Keratinocyte (primary cell): Measurements from ENCODE around the gene XCR1.

Source experiments
- EZH2 ChIP-seq: IDR thresholded peaks from one replicate; pipeline ENCODE4 v1.6.1; 2012; ENCODE audit warnings: inconsistent platforms, mild to moderate bottlenecking, low read length, moderate library complexity
- TF ChIP-seq, protein P1 (sequence below), 3 experiments: IDR thresholded peaks in 1 of 3; conservative IDR thresholded peaks in 1 of 3; optimal IDR thresholded peaks in 1 of 3; 2 replicates in 2 of 3; 3 replicates in 1 of 3; pipeline versions ENCODE3 to v1.5.1; 2011; ENCODE audit warnings: low read length in 3 of 3, mild to moderate bottlenecking in 3 of 3, moderate library complexity in 2 of 3, control low read depth in 1 of 3, inconsistent platforms in 1 of 3; ENCODE audit not compliant: insufficient read depth in 2 of 3; ENCODE audit errors: extremely low read depth in 1 of 3

DNA sequence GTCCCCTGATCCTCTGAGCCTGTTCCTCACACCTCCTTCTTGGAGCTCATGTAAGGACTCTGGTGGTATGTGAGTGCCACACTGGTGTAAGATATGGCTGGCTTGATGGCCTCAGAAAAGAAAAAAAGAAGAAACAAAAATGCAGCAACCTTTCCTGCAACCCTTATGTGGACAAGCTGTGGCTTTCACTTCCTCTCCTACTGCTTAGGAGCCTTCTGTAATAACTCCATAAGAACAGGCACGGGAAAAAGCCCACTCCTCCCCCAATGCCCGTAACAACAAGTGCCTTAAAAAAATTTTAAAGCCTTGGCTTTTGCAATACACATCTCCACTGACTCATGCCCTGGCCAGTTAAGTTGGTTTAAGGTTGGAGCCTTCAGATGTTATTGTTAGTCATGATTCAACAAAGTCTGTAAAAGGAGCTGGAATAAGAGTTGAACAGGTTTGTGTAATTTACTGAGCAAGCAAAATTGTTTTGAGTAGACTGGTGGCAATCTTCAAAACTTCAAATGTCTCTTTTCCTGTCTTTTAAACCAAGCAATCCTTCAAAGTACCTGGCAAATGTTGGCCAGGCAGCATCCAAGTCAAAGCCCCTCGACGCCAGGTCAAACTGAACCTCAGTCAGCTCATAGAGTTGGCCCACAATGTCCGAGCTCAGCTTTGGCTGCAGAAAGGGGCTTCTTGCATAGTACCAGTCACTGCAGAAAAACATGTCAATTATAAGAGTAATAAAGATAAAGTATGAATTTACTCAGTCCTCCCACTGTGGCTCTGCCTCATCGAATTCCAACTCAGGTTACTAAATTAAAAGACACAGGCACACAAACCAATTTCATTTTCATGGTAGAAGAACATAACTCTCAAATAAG lies 54.5 kb downstream of the XCR1 start:
- TF ChIP-seq, protein P1, sequence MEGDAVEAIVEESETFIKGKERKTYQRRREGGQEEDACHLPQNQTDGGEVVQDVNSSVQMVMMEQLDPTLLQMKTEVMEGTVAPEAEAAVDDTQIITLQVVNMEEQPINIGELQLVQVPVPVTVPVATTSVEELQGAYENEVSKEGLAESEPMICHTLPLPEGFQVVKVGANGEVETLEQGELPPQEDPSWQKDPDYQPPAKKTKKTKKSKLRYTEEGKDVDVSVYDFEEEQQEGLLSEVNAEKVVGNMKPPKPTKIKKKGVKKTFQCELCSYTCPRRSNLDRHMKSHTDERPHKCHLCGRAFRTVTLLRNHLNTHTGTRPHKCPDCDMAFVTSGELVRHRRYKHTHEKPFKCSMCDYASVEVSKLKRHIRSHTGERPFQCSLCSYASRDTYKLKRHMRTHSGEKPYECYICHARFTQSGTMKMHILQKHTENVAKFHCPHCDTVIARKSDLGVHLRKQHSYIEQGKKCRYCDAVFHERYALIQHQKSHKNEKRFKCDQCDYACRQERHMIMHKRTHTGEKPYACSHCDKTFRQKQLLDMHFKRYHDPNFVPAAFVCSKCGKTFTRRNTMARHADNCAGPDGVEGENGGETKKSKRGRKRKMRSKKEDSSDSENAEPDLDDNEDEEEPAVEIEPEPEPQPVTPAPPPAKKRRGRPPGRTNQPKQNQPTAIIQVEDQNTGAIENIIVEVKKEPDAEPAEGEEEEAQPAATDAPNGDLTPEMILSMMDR (optimal IDR thresholded peaks at IDR 0.05 in 1 of 3, IDR thresholded peaks at IDR 0.05 in 1 of 3, conservative IDR thresholded peaks at IDR 0.05 in 1 of 3; ENCODE audit: extremely low read depth in 1 of 3, insufficient read depth in 2 of 3, low read length in 3 of 3) = no peak
- TF ChIP-seq EZH2 = no peak
